Dedifferentiated amniotic fluid mesenchymal stem cell (primary cell): ENCODE data around the gene IGFN1.

ENCODE experiments used
- DNase-seq: peaks from one replicate; pipeline ENCODE4 v3.0.0-alpha.2; 2016; ENCODE audit errors: extremely low spot score

IGFN1 gene

DNA sequence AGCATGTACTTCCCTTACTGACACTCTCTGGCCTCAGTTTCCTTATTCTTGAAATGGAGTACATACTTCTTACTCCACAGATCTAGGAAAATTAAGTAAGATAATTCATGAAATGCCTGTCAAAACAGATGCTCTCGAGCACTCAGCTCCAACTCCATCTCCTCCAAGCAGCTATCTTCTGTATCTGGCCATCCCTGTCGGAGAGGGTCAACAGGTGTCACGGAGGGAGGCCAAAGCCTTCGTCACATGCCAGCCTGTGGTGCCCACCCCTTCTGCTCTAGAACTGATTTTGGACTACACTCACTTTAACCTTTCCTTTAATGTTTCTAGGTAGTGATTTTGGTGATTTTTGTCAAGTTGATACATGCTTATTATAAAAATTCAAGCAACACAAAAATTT is 73.9 kb downstream of the IGFN1 start:
- no peak for DNase-seq

DNA sequence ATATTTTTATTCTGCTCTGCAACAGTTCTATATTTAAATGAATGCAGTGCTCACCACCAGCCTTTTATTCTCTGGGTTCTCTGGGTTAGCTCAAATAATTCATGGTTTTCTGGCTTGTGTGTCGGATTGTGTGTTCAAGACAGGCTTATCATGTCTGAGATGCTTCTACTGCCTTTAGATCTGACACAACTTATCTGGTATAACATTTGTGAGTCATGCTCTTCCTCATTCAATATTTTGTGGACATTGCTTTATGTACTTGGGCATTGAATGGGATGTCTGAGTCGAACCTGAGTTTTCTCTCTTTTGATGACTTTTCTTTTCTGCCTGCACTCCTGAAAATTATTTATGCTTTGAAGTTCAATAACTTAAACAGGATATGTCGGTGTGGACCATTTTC is 75.1 kb downstream of the IGFN1 start:
- peak; percentile 19 for DNase-seq

DNA sequence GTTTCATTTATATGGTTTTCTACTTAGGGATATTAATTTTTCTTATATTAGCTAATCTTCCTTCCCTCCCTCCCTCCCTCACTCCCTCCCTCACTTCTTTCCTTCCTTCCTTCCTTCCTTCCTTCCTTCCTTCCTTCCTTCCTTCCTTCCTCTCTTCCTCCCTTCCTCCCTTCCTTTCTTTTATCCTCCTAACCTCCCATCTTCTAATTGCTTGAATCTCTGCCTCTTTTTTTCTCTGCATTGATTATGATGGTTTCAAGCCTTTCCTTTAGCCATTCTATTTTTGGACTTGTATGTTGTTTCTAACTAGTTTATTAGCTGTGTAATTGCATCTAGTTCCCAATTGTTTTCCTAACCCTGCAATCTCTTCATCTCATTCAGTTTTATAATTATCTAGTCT is 75.7 kb downstream of the IGFN1 start:
- DNase-seq: no peak

DNA sequence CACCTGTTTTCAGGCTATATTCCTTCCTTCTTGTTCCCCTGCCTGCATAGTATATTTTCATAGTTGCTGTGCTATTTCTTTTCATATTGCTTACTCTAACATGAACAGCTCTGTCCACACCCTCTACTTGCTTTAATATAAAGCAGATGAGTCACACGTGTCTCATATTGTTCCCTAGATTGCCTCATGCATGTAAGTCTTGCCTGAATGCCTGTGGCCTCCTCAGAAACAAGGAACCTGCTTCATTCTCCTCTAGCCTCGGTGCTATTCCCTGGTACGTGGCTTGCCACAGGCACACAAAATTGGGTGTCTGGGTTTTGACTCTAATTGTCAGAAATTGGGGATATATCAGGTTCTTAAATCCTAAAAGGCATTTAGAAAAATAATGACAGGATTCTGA is 76.2 kb downstream of the IGFN1 start:
- DNase-seq: peak; percentile 97

DNA sequence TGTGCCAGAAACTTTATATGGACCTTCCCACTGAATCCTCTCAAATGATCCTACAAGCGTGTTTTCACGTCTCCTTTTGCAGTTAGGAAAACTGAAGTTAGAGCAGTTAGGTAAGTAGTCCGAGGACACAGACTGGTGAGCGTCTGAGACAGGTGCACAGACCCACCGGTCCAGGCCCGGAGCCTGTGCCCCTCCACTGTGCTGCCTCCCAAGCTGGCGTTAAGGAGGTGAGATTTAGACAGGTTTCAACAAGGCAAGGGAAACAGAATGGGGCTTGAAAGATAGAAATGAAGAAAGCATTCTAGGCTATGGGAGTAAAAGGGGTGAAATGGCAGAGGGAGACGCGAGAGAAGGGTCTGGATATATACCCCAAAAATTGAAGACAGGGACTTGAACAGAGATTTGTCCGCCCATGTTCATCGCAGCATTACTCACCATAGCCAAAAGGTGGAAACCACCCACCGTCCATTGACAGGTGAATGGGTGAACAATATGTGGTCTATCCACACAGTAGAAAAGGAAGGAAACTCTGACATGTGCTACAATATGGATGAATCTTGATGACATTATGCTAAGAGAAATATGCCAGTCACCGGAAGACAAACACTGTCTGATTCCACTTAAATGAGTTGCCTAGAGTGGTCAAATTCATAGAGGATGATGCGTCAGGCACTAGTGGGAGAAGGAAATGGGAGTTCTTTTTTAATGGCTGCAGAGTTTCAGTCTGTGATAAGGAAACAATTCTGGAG is 77.0 kb downstream of the IGFN1 start:
- peak; percentile 22 for DNase-seq

DNA sequence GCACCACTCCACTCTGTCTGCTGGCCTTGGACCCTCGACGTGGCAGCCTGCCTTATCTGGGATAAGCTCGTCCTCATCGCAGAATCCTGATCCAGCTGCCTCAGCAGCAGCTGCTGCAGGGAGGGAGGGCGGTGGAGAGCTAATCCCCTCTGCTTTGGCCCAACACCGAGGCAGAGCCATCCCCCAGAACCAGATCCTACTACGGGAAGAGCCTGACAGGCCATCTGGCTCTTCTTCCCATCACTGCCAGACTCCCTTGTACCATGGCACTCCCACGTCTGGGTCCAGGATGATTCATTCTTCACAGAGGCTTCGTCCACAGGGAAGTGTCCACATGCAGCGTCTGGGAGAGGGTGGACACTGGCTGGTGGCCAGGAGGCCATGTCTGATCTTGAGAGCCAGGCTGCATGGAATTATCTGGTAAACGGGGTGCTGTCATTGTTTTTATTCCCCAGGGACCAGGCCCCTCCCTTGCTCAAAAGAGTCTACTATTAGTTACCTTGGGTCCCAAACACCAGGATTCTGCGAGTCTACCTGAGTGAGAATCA is 78.1 kb downstream of the IGFN1 start:
- DNase-seq: peak; percentile 54

DNA sequence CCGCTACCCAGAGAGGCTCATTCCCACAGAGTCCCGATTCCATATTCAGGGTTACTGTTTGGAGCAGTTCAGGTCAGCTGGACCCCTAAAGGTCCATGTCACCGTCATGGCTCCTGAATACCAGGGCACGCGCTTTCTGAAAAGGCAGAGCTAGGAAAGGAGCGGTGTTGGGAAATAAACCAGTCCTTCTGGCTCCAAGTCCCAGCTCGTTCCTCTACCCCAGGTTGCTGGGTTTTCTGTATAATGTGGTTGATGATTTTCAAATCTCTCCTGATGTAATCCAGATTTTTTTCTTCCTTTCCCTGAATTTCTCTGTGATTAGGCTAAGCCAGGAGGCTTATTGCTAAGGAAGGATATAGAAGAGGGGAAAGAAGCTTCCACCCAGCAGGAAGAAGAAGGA is 78.7 kb downstream of the IGFN1 start:
- DNase-seq: no peak

DNA sequence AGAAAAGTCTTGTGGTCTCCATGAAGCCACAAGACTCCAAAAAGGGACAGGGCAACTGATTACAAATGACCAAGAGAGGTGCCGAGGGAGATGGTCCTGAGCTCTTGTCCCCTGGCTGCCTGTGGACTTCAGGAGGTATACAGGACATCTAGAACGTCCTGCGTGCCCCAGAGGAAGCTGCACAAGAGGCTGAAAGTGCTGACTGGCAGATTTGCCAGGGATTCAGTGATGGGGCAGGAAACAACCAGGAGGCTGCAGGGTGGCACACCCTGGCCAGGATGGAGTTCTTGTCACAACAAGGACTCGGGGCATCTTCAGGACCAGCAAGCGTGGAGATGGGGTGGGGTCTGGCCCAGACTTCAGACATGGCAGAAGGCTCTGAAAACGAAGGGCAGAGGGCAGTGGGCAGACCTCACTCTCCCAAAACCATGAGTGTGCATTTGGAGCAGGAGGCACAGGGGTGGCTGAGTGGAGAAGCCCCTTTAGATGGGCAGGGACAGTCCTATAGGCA is 79.3 kb downstream of the IGFN1 start:
- DNase-seq: no peak

DNA sequence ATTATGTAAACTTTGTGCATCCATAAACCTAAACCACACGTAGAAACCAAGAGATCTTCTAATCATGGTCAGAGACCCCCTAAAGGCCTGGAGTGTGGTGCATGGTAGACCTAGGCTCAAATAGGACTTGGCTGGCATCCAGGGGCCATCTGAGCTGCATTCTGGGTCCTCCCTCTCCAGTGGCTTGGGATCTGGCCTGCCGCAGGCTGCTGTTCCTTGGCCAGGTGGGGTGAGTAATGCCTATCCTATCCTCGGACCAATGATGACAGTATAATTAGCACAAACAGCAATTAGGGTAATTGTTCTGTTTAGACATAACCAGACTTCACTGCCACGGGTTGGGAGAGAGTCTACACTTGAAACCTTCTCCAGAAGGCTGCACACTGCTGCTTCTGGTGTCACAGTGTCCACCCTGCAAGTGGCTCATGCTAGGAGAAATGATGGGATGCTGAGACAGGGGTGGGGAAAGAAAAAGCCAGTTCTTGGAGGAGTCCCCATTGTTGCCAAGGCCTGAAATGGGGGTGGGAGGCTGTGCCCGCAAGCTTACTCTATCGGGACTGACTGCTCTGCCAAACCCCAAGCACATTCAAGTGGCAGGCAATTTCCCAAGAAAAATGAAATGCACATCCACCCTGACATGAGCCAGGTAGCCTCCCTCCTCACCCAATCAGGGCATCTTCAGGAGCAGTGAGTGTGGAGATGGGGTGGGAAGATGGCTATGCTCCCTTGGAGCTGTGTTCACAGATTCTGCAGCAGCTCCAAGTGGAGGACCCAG is 80.2 kb downstream of the IGFN1 start:
- DNase-seq: no peak

DNA sequence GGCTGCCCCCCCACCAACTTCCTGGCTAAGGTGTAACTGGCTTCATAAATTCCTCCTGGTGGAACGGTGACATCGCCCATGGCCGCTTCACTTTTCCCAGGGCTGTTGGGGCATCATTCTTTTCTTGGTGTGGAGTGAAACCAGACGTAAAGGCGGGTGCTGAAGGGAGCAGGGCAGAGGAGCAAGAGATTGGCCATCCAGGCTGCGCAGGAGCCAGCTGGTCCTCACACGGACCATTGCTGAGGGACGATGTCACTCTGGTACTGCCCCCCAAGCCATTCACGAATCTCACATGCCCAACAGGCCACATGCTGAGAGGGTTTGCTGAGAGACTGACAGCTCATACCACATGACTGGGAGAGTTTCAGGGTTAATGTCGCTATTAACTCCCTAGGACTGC is 82.2 kb downstream of the IGFN1 start:
- no peak for DNase-seq

DNA sequence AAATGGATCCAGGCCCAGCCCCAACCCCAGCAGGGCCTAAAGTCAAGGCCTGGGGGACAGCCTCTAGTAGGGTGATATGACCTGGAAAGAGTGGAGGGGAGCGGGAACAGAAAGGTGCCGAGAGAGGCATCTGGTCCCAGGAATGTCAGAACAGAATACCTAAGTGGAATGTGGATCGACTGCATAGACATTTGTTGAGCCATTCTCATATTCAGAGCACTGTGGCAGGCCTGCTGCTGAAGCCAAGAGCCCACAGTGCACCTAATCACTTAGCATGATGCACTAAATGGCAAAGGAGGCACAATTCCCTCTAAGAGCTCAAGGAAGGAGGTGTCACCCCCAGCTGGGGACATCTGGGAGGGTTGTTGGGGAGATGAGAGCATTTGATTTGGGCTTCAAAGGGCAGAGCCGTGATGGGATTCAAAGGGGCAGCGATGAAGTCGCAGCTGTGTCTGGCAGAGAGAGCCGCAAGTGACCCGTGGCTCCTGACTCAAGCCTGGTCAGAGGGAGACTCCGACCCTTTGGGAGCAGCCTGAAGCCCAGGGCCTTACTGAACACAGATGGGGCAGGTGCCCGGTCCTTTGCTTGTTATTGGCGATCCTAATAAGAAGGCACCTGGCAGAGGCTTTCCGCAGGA is 84.1 kb downstream of the IGFN1 start:
- DNase-seq: no peak

DNA sequence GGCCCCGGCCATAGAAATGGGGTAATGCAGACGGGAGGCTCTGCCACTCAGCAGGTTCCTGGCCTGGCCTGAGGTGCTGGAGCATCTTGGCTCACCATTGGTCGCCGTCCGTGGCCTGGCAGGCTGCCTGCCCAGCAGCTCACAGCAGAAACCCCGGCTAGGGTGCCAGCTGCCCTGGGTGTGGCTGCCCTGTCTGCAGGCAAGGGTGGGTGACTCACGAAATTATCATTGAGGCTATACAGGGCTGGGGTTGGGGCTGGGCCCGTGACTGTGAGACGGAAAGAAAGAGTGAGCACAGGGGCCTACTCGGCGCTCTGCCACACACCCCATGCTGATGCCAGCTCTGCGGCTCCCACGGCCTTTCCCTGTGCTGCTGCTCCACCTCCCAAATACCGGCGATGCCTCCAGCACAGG is 84.6 kb downstream of the IGFN1 start:
- peak; percentile 82 for DNase-seq

DNA sequence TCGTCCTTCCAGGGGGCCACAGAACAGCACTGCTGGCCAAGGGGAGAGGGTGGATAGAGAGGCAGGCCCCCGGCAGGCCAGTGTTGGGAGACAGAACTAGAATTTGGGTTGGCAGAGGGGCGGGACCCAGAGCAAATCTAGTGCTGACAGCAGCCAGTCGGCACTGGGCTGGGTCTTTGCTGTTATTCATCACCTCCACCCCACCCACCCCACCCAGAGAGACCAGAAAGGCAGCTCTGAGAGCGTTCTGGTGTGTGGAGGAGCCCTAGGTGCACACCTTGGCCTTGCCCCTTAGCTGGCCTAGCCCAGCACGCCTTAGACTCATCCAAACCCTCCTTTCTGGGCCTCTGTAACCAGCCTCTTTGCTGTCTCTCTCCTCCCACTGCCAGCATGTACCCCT is 86.3 kb downstream of the IGFN1 start:
- DNase-seq: no peak

DNA sequence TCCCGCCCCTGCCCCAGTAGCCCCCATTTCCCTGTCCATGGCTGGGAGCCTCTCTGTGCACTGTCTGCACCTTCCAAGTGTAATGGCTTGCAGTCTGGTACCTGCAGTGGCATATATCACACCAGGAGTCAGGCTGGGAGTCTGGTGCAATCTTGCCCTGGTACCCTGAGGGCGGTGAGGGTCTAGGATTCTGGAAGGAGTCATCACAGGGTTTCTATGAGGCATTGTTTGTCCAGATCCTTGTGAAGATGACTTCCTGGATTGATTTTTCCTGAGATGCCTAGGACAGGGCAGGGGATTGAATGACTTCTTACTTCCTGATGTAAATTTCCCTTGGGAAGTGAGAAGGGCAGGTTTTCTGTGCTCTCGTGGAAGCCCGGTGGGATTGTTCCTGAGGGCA is 86.8 kb downstream of the IGFN1 start:
- no peak for DNase-seq
